Nephron (organoid): ENCODE measurements around the gene CDH4.

Source experiments
- H3K27ac Mint-ChIP-seq, 3 experiments: 2 replicates each; pipeline ENCODE4 v1.8.0; 2020; ENCODE audit warnings: mixed read lengths in 3 of 3, mild to moderate bottlenecking in 2 of 3, moderate library complexity in 1 of 3
- H3K27me3 Mint-ChIP-seq: 2 replicates; pipeline ENCODE4 v1.8.0; 2021; ENCODE audit warnings: low read depth, mild to moderate bottlenecking, moderate library complexity, mixed read lengths
- H3K36me3 Mint-ChIP-seq: 2 replicates; pipeline ENCODE4 v1.8.0; 2020; ENCODE audit warnings: low read depth, mixed read lengths
- H3K4me1 Mint-ChIP-seq: 2 replicates; pipeline ENCODE4 v1.8.0; 2020; ENCODE audit warnings: mixed read lengths
- H3K4me3 Mint-ChIP-seq, 3 experiments: 2 replicates each; pipeline ENCODE4 v1.8.0; 2020; ENCODE audit warnings: mild to moderate bottlenecking in 3 of 3, mixed read lengths in 3 of 3, moderate library complexity in 2 of 3
- H3K9me3 Mint-ChIP-seq: 2 replicates; pipeline ENCODE4 v1.8.0; 2020; ENCODE audit warnings: mixed read lengths
- TF ChIP-seq, protein P1 (sequence below), 3 experiments: fragments of 200-600 bp; sonication (generic); IDR thresholded peaks; one replicate each; pipeline ENCODE4 v1.5.0; 2021; ENCODE audit warnings: antibody characterized with exemption in 3 of 3; ENCODE audit not compliant: unreplicated experiment in 3 of 3

CDH4 gene

GRCh38 chr20:61355585-61355984 lies 103.5 kb downstream of the CDH4 start:
- Mint-ChIP-seq H3K27ac (no peak overlapping the region), H3K4me1 (peaks cover 17% of the 10 kb centered on the region), H3K36me3 (no peaks in the 10 kb centered on the region), H3K9me3 (no peaks in the 10 kb centered on the region), H3K4me3 (no peak overlapping the region), H3K27me3 (peaks cover 92% of the 10 kb centered on the region)
- TF ChIP-seq, protein P1, sequence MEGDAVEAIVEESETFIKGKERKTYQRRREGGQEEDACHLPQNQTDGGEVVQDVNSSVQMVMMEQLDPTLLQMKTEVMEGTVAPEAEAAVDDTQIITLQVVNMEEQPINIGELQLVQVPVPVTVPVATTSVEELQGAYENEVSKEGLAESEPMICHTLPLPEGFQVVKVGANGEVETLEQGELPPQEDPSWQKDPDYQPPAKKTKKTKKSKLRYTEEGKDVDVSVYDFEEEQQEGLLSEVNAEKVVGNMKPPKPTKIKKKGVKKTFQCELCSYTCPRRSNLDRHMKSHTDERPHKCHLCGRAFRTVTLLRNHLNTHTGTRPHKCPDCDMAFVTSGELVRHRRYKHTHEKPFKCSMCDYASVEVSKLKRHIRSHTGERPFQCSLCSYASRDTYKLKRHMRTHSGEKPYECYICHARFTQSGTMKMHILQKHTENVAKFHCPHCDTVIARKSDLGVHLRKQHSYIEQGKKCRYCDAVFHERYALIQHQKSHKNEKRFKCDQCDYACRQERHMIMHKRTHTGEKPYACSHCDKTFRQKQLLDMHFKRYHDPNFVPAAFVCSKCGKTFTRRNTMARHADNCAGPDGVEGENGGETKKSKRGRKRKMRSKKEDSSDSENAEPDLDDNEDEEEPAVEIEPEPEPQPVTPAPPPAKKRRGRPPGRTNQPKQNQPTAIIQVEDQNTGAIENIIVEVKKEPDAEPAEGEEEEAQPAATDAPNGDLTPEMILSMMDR (IDR thresholded peaks at IDR 0.05; ENCODE audit: unreplicated experiment in 3 of 3) = no peak

DNA sequence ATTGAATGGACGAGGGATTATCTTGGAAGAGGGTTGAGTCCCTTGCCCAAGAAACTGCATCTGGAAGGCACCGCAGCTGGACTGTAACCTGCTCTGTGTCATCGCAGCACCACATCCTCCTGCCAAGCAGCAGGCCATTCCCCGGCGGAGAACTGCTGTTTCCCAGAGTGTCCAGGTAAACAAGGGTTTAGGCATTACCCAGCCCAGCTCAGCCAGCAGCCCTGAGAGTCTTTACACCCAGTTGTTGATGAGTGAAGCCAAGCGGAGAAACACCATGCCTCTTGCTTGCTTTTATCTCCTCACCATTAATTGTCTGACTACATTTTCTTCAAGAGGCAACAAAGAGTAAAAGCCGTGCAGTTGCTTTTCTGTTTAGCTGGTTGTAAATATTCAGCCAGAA lies 104.1 kb downstream of the CDH4 start:
- Mint-ChIP-seq H3K27me3 (peaks cover 93% of the 10 kb centered on the region), H3K27ac (no peak overlapping the region), H3K36me3 (no peaks in the 10 kb centered on the region), H3K9me3 (no peaks in the 10 kb centered on the region), H3K4me3 (no peak overlapping the region), H3K4me1 (peaks cover 17% of the 10 kb centered on the region)
- TF ChIP-seq, protein P1 (IDR thresholded peaks at IDR 0.05; ENCODE audit: unreplicated experiment in 3 of 3) = no peak

DNA sequence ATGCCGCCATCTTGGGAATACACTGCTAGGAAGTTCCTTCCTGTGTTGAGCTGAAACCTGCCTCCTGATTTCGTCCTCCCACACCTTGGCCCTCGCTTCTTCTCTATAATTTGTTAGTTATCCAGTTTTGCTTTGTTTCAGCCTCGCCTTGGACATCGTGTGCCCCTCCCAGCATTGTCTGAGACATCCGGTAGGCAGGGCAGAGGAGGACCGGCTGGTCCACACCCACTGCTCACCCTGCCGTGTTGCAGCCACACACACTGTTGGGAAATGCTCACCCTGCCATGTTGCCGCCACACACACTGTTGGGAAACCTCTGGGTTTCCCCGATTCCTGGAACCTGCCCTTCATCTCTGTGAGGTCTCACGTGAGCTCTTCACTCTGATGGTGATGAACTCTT lies 105.1 kb downstream of the CDH4 start:
- no peaks in the 10 kb centered on the region for H3K36me3 Mint-ChIP-seq
- H3K4me1 Mint-ChIP-seq = peaks cover 17% of the 10 kb centered on the region
- no peak overlapping the region for H3K27ac Mint-ChIP-seq
- peaks cover 91% of the 10 kb centered on the region for H3K27me3 Mint-ChIP-seq
- no peaks in the 10 kb centered on the region for H3K9me3 Mint-ChIP-seq
- no peak overlapping the region for H3K4me3 Mint-ChIP-seq
- TF ChIP-seq, protein P1 (IDR thresholded peaks at IDR 0.05; ENCODE audit: unreplicated experiment in 3 of 3) = no peak

GRCh38 chr20:61359254-61359653 lies 107.2 kb downstream of the CDH4 start:
- H3K9me3 Mint-ChIP-seq = no peaks in the 10 kb centered on the region
- peaks cover 9% of the 10 kb centered on the region for H3K4me1 Mint-ChIP-seq
- no peaks in the 10 kb centered on the region for H3K36me3 Mint-ChIP-seq
- no peak overlapping the region for H3K27ac Mint-ChIP-seq
- H3K27me3 Mint-ChIP-seq = peaks cover 70% of the 10 kb centered on the region
- TF ChIP-seq, protein P1 (IDR thresholded peaks at IDR 0.05; ENCODE audit: unreplicated experiment in 3 of 3) = no peak
- no peak overlapping the region for H3K4me3 Mint-ChIP-seq

GRCh38 chr20:61360296-61360695 lies 108.2 kb downstream of the CDH4 start:
- H3K36me3 Mint-ChIP-seq = no peaks in the 10 kb centered on the region
- no peak overlapping the region for H3K27ac Mint-ChIP-seq
- H3K4me3 Mint-ChIP-seq = no peak overlapping the region
- peaks cover 60% of the 10 kb centered on the region for H3K27me3 Mint-ChIP-seq
- peaks cover 3% of the 10 kb centered on the region for H3K9me3 Mint-ChIP-seq
- TF ChIP-seq, protein P1 (IDR thresholded peaks at IDR 0.05; ENCODE audit: unreplicated experiment in 3 of 3) = no peak
- peaks cover 9% of the 10 kb centered on the region for H3K4me1 Mint-ChIP-seq

- no peak overlapping the region for H3K4me3 Mint-ChIP-seq
- peaks cover 56% of the 10 kb centered on the region for H3K27me3 Mint-ChIP-seq
- H3K27ac Mint-ChIP-seq = no peak overlapping the region
- no peaks in the 10 kb centered on the region for H3K36me3 Mint-ChIP-seq
- TF ChIP-seq, protein P1 (IDR thresholded peaks at IDR 0.05; ENCODE audit: unreplicated experiment in 3 of 3) = no peak
- peaks cover 4% of the 10 kb centered on the region for H3K9me3 Mint-ChIP-seq
- H3K4me1 Mint-ChIP-seq = peaks cover 8% of the 10 kb centered on the region
These were observed 108.9 kb downstream of the CDH4 start for GRCh38 chr20:61360940-61361339.
